ENCODE results near the gene GNG12. TPM values are rescaled to one million over a fixed set of nuclear protein-coding genes. Genes with fewer than 3 reads are reported as not detected.

GNG12 gene
- total and polyA plus RNA-seq, 9 of the 15 experiments (the other 6 are each of a cell fraction or from before 2014, with no cell fraction given): 2.6 to 6.0 (median 4.1) TPM

DNA sequence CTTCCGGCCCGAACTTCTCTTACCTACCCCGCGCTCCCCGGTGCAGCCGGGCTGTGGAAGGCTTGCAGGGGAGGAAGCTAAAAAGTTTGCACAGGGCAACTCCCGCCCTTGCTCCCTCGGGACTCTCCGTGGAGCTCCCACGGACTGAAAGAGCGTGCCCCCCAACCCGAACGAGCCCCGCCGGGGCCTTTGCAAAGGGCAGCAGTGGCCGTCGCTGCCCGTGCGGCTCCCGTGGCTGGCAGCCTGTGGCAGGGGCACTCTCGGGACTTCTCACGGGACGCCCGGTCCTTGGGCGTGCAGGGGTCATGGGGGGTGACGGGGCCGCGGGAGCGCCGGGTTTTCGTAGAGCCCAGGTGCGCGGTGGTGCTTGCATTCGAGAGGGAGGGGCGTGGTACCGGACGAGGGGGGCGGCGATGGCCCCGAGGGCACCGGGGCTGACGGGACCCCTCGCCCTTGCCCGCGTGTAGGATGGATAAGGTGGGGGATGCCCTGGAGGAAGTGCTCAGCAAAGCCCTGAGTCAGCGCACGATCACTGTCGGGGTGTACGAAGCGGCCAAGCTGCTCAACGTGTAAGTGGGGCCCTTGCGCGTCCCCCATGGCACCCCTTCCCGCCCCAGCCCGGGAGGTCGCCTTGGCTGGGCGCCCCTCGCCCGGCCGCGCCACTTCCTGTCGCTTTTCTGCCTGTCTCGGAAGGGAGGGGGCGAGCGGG, 147.6 kb downstream of the GNG12 start (continued):
- TF ChIP-seq SFPQ (IDR thresholded peaks at IDR 0.05; ENCODE audit: low read depth, low read length): no peak
- TF ChIP-seq STAG1 (CRISPR knock-in tag; IDR thresholded peaks at IDR 0.05; ENCODE audit: borderline replicate concordance): no peak
- no peak; the same call in 1 of the 2 replicates for TF ChIP-seq MAFG (tag; conservative IDR thresholded peaks at IDR 0.05)
- no peak for TF ChIP-seq HDAC2 (IDR thresholded peaks at IDR 0.05)
- no peak for TF ChIP-seq ARNT (IDR thresholded peaks at IDR 0.05)
- TF ChIP-seq, protein P1, sequence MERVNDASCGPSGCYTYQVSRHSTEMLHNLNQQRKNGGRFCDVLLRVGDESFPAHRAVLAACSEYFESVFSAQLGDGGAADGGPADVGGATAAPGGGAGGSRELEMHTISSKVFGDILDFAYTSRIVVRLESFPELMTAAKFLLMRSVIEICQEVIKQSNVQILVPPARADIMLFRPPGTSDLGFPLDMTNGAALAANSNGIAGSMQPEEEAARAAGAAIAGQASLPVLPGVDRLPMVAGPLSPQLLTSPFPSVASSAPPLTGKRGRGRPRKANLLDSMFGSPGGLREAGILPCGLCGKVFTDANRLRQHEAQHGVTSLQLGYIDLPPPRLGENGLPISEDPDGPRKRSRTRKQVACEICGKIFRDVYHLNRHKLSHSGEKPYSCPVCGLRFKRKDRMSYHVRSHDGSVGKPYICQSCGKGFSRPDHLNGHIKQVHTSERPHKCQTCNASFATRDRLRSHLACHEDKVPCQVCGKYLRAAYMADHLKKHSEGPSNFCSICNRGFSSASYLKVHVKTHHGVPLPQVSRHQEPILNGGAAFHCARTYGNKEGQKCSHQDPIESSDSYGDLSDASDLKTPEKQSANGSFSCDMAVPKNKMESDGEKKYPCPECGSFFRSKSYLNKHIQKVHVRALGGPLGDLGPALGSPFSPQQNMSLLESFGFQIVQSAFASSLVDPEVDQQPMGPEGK (CRISPR knock-in tag; IDR thresholded peaks at IDR 0.05; ENCODE audit: borderline replicate concordance): no peak
- TF ChIP-seq ZNF584 (CRISPR knock-in tag; IDR thresholded peaks at IDR 0.05; ENCODE audit: low read depth): no peak
- no peak for TF ChIP-seq ZFP1 (CRISPR knock-in tag; IDR thresholded peaks at IDR 0.05)
- TF ChIP-seq, protein P2, sequence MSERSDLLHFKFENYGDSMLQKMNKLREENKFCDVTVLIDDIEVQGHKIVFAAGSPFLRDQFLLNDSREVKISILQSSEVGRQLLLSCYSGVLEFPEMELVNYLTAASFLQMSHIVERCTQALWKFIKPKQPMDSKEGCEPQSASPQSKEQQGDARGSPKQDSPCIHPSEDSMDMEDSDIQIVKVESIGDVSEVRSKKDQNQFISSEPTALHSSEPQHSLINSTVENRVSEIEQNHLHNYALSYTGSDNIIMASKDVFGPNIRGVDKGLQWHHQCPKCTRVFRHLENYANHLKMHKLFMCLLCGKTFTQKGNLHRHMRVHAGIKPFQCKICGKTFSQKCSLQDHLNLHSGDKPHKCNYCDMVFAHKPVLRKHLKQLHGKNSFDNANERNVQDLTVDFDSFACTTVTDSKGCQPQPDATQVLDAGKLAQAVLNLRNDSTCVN (CRISPR knock-in tag; IDR thresholded peaks at IDR 0.05): no peak
- TF ChIP-seq ZNF217 (CRISPR knock-in tag; IDR thresholded peaks at IDR 0.05): no peak
- TF ChIP-seq ZNF324 (CRISPR knock-in tag; IDR thresholded peaks at IDR 0.05): no peak
- TF ChIP-seq KLF10 (CRISPR knock-in tag; IDR thresholded peaks at IDR 0.05): no peak
- TF ChIP-seq, protein P3, sequence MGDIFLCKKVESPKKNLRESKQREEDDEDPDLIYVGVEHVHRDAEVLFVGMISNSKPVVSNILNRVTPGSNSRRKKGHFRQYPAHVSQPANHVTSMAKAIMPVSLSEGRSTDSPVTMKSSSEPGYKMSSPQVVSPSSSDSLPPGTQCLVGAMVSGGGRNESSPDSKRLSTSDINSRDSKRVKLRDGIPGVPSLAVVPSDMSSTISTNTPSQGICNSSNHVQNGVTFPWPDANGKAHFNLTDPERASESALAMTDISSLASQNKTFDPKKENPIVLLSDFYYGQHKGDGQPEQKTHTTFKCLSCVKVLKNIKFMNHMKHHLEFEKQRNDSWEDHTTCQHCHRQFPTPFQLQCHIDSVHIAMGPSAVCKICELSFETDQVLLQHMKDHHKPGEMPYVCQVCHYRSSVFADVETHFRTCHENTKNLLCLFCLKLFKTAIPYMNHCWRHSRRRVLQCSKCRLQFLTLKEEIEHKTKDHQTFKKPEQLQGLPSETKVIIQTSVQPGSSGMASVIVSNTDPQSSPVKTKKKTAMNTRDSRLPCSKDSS (IDR thresholded peaks at IDR 0.05; ENCODE audit: low read depth, partially characterized antibody): no peak
- no peak for TF ChIP-seq MLX (CRISPR knock-in tag; conservative IDR thresholded peaks at IDR 0.05)
- no peak for TF ChIP-seq CEBPB (tag; IDR thresholded peaks at IDR 0.05)
- TF ChIP-seq, protein P4, sequence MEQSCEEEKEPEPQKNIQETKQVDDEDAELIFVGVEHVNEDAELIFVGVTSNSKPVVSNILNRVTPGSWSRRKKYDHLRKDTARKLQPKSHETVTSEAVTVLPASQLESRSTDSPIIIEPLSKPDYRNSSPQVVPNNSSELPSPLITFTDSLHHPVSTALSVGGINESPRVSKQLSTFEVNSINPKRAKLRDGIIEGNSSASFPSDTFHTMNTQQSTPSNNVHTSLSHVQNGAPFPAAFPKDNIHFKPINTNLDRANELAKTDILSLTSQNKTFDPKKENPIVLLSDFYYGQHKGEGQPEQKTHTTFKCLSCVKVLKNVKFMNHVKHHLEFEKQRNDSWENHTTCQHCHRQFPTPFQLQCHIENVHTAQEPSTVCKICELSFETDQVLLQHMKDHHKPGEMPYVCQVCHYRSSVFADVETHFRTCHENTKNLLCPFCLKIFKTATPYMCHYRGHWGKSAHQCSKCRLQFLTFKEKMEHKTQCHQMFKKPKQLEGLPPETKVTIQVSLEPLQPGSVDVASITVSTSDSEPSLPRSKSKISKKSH (CRISPR knock-in tag; IDR thresholded peaks at IDR 0.05): no peak
- TF ChIP-seq FOS (IDR thresholded peaks at IDR 0.05; ENCODE audit: extremely low read depth, insufficient read length): no peak

All from K562 (cell line).